HG03469 (cell line): ENCODE results near the gene HARS1.
"Not testable (repeated sequence)": the region's sequence is repeated elsewhere in the genome, so short reads cannot be mapped to it uniquely, and the experiment has no call there.

ENCODE experiments used
- ATAC-seq: cut with Tn5 transposase; IDR thresholded peaks from one replicate; pipeline ENCODE4 v1.9.1; 2021; ENCODE audit warnings: mild to moderate bottlenecking, moderate library complexity, moderate number of reproducible peaks; ENCODE audit not compliant: unreplicated experiment

The HARS1 gene

GRCh38 chr5:140690941-140691924 lies at the start of gene HARS1, which contains the start of gene HARS2:
Gene HARS1 (minus strand): TSS chr5:140691370. CDS start chr5:140691304, 66 bp downstream.
Gene HARS2 (plus strand): TSS chr5:140691455. CDS start chr5:140691649, 194 bp downstream.
- peak; percentile 90 for ATAC-seq

- no peak for ATAC-seq
Measured at GRCh38 chr5:140737486-140737885, 46.3 kb upstream of the HARS1 start.

GRCh38 chr5:140734354-140734753 lies 43.2 kb upstream of the HARS1 start:
- no peak for ATAC-seq

GRCh38 chr5:140733098-140733497 lies 41.9 kb upstream of the HARS1 start:
- ATAC-seq, result no peak

- ATAC-seq, result peak; percentile 87
Measured at GRCh38 chr5:140725799-140726471, 34.8 kb upstream of the HARS1 start.

GRCh38 chr5:140721395-140721794 lies 30.2 kb upstream of the HARS1 start:
- not testable (repeated sequence) for ATAC-seq

GRCh38 chr5:140720738-140721137 lies 29.6 kb upstream of the HARS1 start:
- not testable (repeated sequence) for ATAC-seq

- ATAC-seq, result no peak
Measured at GRCh38 chr5:140718266-140718592, 27.1 kb upstream of the HARS1 start.

GRCh38 chr5:140716238-140716637 lies 25.1 kb upstream of the HARS1 start:
- ATAC-seq, result not testable (repeated sequence)

- ATAC-seq, result no peak
Measured at GRCh38 chr5:140713562-140714094, 22.5 kb upstream of the HARS1 start.

GRCh38 chr5:140711794-140712193 lies 20.6 kb upstream of the HARS1 start:
- ATAC-seq, result no peak

GRCh38 chr5:140710899-140711552 lies 19.9 kb upstream of the HARS1 start:
- peak; percentile 89 for ATAC-seq

- ATAC-seq, result not testable (repeated sequence)
Measured at GRCh38 chr5:140708787-140709186, 17.6 kb upstream of the HARS1 start.

- no peak for ATAC-seq
Measured at GRCh38 chr5:140707812-140708211, 16.6 kb upstream of the HARS1 start.

GRCh38 chr5:140700177-140701144 lies 9.3 kb upstream of the HARS1 start, which contains the start of gene ZMAT2:
Gene ZMAT2 (plus strand): TSS chr5:140700447. CDS start chr5:140700461, 14 bp downstream.
- peak; percentile 90 for ATAC-seq

GRCh38 chr5:140696891-140697492 lies 5.8 kb upstream of the HARS1 start:
- ATAC-seq, result no peak

- no peak for ATAC-seq
Measured at GRCh38 chr5:140694276-140694675, 3.1 kb upstream of the HARS1 start.

- no peak for ATAC-seq
Measured at GRCh38 chr5:140690376-140690932, 716 bp downstream of the HARS1 start.

- no peak for ATAC-seq
Measured at GRCh38 chr5:140678993-140679392, 12.2 kb downstream of the HARS1 start.
